DND-41 (cell line): ENCODE measurements around the gene SPATA25.

Source experiments
- ATAC-seq: fragments of 200-7000 bp; cut with Tn5 transposase; 3 replicates; pipeline ENCODE4 v1.9.1; 2021; ENCODE audit warnings: low read depth; ENCODE audit not compliant: insufficient read depth
- DNase-seq: peaks from one replicate; pipeline ENCODE4 v3.0.0-alpha.2; 2020
- H2AFZ ChIP-seq: 2 replicates; pipeline ENCODE4 v1.6.0; 2012; ENCODE audit warnings: low read depth, low read length
- H3K27ac ChIP-seq: 2 replicates; pipeline ENCODE4 v1.5.1; 2012; ENCODE audit warnings: low read length, inconsistent platforms
- H3K27me3 ChIP-seq: fragments of 200-600 bp; sonication (generic); 2 replicates; pipeline ENCODE4 v1.6.0; 2012; ENCODE audit warnings: low read length, mild to moderate bottlenecking, inconsistent platforms; ENCODE audit not compliant: insufficient read depth, poor library complexity
- H3K36me3 ChIP-seq: 2 replicates; pipeline ENCODE4 v1.5.1; 2012; ENCODE audit warnings: low read length, inconsistent platforms; ENCODE audit not compliant: insufficient read depth
- H3K4me1 ChIP-seq: 2 replicates; pipeline ENCODE4 v1.5.1; 2012; ENCODE audit warnings: mild to moderate bottlenecking, low read length; ENCODE audit not compliant: insufficient read depth
- H3K4me2 ChIP-seq: 2 replicates; pipeline ENCODE4 v1.6.0; 2012; ENCODE audit warnings: mild to moderate bottlenecking, moderate library complexity, low read length, inconsistent platforms; ENCODE audit not compliant: insufficient read depth
- H3K4me3 ChIP-seq, 2 experiments: fragments of 200-600 bp in 1 of 2; shearing (Covaris generic) in 1 of 2; 2 replicates each; pipeline ENCODE4 v1.5.1; 2012 to 2016; ENCODE audit warnings: inconsistent platforms in 2 of 2, low read length in 2 of 2, mild to moderate bottlenecking in 2 of 2, low read depth in 1 of 2, moderate library complexity in 1 of 2
- H3K79me2 ChIP-seq: 2 replicates; pipeline ENCODE4 v1.6.0; 2012; ENCODE audit warnings: low read length, inconsistent platforms; ENCODE audit not compliant: insufficient read depth
- H3K9ac ChIP-seq: 2 replicates; pipeline ENCODE4 v1.6.0; 2012; ENCODE audit warnings: low read depth, mild to moderate bottlenecking, inconsistent platforms, low read length, moderate library complexity
- H3K9me3 ChIP-seq: 2 replicates; pipeline ENCODE4 v1.5.1; 2012; ENCODE audit warnings: low read length, moderate library complexity, mild to moderate bottlenecking, inconsistent platforms; ENCODE audit not compliant: insufficient read depth, severe bottlenecking
- H4K20me1 ChIP-seq: 2 replicates; pipeline ENCODE4 v1.6.0; 2012; ENCODE audit warnings: low read length; ENCODE audit not compliant: insufficient read depth
- CTCF ChIP-seq: IDR thresholded peaks from 2 replicates; pipeline ENCODE4 v1.5.1; 2012; ENCODE audit warnings: borderline replicate concordance, low read length, moderate library complexity, mild to moderate bottlenecking; ENCODE audit not compliant: poor library complexity, severe bottlenecking; ENCODE audit errors: extremely low read depth
- EZH2 ChIP-seq: IDR thresholded peaks from 3 replicates; pipeline ENCODE4 v1.6.1; 2012; ENCODE audit warnings: borderline replicate concordance, low read depth, mild to moderate bottlenecking, moderate library complexity, low read length, inconsistent platforms; ENCODE audit not compliant: severe bottlenecking

The SPATA25 gene

GRCh38 chr20:45840700-45841198 is 46.7 kb downstream of the SPATA25 start:
- no peaks in the 10 kb centered on the region for H3K27me3 ChIP-seq
- no peak overlapping the region for H3K27ac ChIP-seq
- H3K4me3 ChIP-seq: no peak overlapping the region
- DNase-seq: no peak
- no peak overlapping the region for H3K9ac ChIP-seq
- no peaks in the 10 kb centered on the region for H3K4me1 ChIP-seq
- H3K36me3 ChIP-seq: peaks cover 53% of the 10 kb centered on the region
- no peak overlapping the region for H2AFZ ChIP-seq
- TF ChIP-seq EZH2: no peak
- no peak for TF ChIP-seq CTCF
- no peak for ATAC-seq
- 0 out of 2 replicates have a peak, but pooled peaks cover 2% of the 10 kb centered on the region for H4K20me1 ChIP-seq
- no peaks in the 10 kb centered on the region for H3K79me2 ChIP-seq
- no peaks in the 10 kb centered on the region for H3K9me3 ChIP-seq
- H3K4me2 ChIP-seq: no peak overlapping the region

- Histone ChIP-seq H3K79me2 (no peaks in the 10 kb centered on the region), H3K27ac (no peak overlapping the region), H3K4me2 (no peak overlapping the region), H3K9ac (no peak overlapping the region), H3K4me1 (no peaks in the 10 kb centered on the region), H3K36me3 (peaks cover 14% of the 10 kb centered on the region), H2AFZ (no peak overlapping the region), H3K4me3 (no peak overlapping the region), H3K27me3 (no peaks in the 10 kb centered on the region), H4K20me1 (no peaks in the 10 kb centered on the region), H3K9me3 (no peaks in the 10 kb centered on the region)
- TF ChIP-seq EZH2 (no peak), CTCF (no peak)
- no peak for DNase-seq
- no peak; the same call in 2 of the 3 replicates for ATAC-seq
These were observed 50.6 kb downstream of the SPATA25 start for GRCh38 chr20:45836841-45837240.
